GM23338 (cell line): ENCODE measurements around the gene CA12. TPM values are rescaled to one million over a fixed set of nuclear protein-coding genes. Genes with fewer than 3 reads are reported as not detected.
A peak's percentile ranks its signal among the peaks of the same experiment; 100 is the strongest.

Experiments
- ATAC-seq: fragments of 200-7000 bp; cut with Tn5 transposase; 3 replicates; pipeline ENCODE4 v1.9.1; 2020
- DNase-seq: peaks from one replicate; pipeline ENCODE4 v3.0.0-alpha.2; 2015; ENCODE audit warnings: low spot score
- H2AFZ ChIP-seq: fragments of 200-600 bp; sonication (generic); 2 replicates; pipeline ENCODE4 v1.8.0; 2016; ENCODE audit warnings: antibody characterized with exemption, mild to moderate bottlenecking, moderate library complexity
- H3F3A ChIP-seq: fragments of 200-600 bp; sonication (generic); replicated peaks from 2 replicates; pipeline ENCODE4 v1.8.0; 2017; ENCODE audit warnings: antibody characterized with exemption, mixed run types, low read depth
- H3K27ac ChIP-seq: fragments of 200-600 bp; sonication (generic); 2 replicates; pipeline ENCODE4 v1.6.1; 2016; ENCODE audit warnings: low read depth
- H3K27me3 ChIP-seq: fragments of 200-600 bp; sonication (generic); 2 replicates; pipeline ENCODE4 v1.8.0; 2016; ENCODE audit warnings: mild to moderate bottlenecking, mixed run types, moderate library complexity; ENCODE audit not compliant: insufficient read depth
- H3K36me3 ChIP-seq: fragments of 200-600 bp; sonication (generic); 2 replicates; pipeline ENCODE4 v1.8.0; 2016; ENCODE audit warnings: mild to moderate bottlenecking; ENCODE audit not compliant: insufficient read depth
- H3K4me1 ChIP-seq: fragments of 200-600 bp; sonication (generic); 2 replicates; pipeline ENCODE4 v1.8.0; 2016; ENCODE audit warnings: mild to moderate bottlenecking, moderate library complexity; ENCODE audit not compliant: insufficient read depth
- H3K4me2 ChIP-seq: fragments of 200-600 bp; sonication (generic); 2 replicates; pipeline ENCODE4 v1.7.1; 2017; ENCODE audit warnings: mixed run types
- H3K4me3 ChIP-seq: fragments of 200-600 bp; sonication (generic); 2 replicates; pipeline ENCODE4 v1.6.1; 2016; ENCODE audit warnings: mixed run types
- H3K79me2 ChIP-seq: fragments of 200-600 bp; sonication (generic); replicated peaks from 2 replicates; pipeline ENCODE4 v1.8.0; 2017; ENCODE audit warnings: mild to moderate bottlenecking; ENCODE audit not compliant: insufficient read depth
- H3K9me2 ChIP-seq: fragments of 200-600 bp; sonication (generic); 2 replicates; pipeline ENCODE4 v1.8.0; 2017; ENCODE audit not compliant: insufficient read depth
- H4K20me1 ChIP-seq: fragments of 200-600 bp; sonication (generic); replicated peaks from 2 replicates; pipeline ENCODE4 v1.8.0; 2017; ENCODE audit warnings: mild to moderate bottlenecking; ENCODE audit not compliant: insufficient read depth
- H3K27ac Mint-ChIP-seq: 2 replicates; pipeline ENCODE4 v1.8.0; 2020; ENCODE audit warnings: inconsistent platforms, mild to moderate bottlenecking, moderate library complexity, mixed read lengths
- H3K27me3 Mint-ChIP-seq: 3 replicates; pipeline ENCODE4 v1.8.0; 2022; ENCODE audit warnings: low read depth, mild to moderate bottlenecking, moderate library complexity, mixed read lengths, inconsistent platforms; ENCODE audit not compliant: insufficient read depth, poor library complexity
- H3K36me3 Mint-ChIP-seq: 3 replicates; pipeline ENCODE4 v1.8.0; 2021; ENCODE audit warnings: low read depth, mild to moderate bottlenecking, inconsistent platforms, moderate library complexity, mixed read lengths
- H3K4me1 Mint-ChIP-seq: 3 replicates; pipeline ENCODE4 v1.8.0; 2020; ENCODE audit warnings: mild to moderate bottlenecking, inconsistent platforms, mixed read lengths
- H3K4me3 Mint-ChIP-seq: 3 replicates; pipeline ENCODE4 v1.8.0; 2021; ENCODE audit warnings: moderate library complexity, mild to moderate bottlenecking, inconsistent platforms, mixed read lengths
- H3K9me3 Mint-ChIP-seq: 3 replicates; pipeline ENCODE4 v1.8.0; 2020; ENCODE audit warnings: moderate library complexity, mild to moderate bottlenecking, inconsistent platforms, mixed read lengths
- CREB1 ChIP-seq: fragments of 250-450 bp; sonication (Bioruptor Pico); IDR thresholded peaks from 2 replicates; pipeline ENCODE4 v1.5.0; 2020; ENCODE audit warnings: low read depth, mild to moderate bottlenecking, moderate library complexity
- EZH2 ChIP-seq: fragments of 200-600 bp; sonication (generic); IDR thresholded peaks from one replicate; pipeline ENCODE4 v1.8.0; 2017; ENCODE audit warnings: antibody characterized with exemption, mild to moderate bottlenecking, low read depth; ENCODE audit not compliant: unreplicated experiment
- EZH2phosphoT487 ChIP-seq: fragments of 200-600 bp; sonication (generic); IDR thresholded peaks from one replicate; pipeline ENCODE4 v1.8.1; 2018; ENCODE audit warnings: antibody characterized with exemption; ENCODE audit not compliant: unreplicated experiment
- POLR2AphosphoS5 ChIP-seq: IDR thresholded peaks from 2 replicates; pipeline ENCODE4 v1.6.1; 2016; ENCODE audit warnings: antibody characterized with exemption, low read depth
- STAT1 ChIP-seq: IDR thresholded peaks from one replicate; pipeline ENCODE4 v1.6.1; 2016; ENCODE audit warnings: antibody characterized with exemption; ENCODE audit not compliant: unreplicated experiment
- ZNF114 ChIP-seq: fragments of 250-450 bp; sonication (Bioruptor Pico); IDR thresholded peaks from 2 replicates; pipeline ENCODE4 v1.5.0; 2020; ENCODE audit warnings: mild to moderate bottlenecking, moderate library complexity
- long read RNA-seq: library from polyadenylated mRNA; unstranded; transcript quantifications from one replicate; pipeline ENCODE4 v2.0.0, GENCODE V29; 2020; ENCODE audit not compliant: unreplicated experiment
- polyA plus RNA-seq: library from polyadenylated mRNA; unstranded; fragments of >200 nt; fragmentation: Nextera tagmentation; extraction: Ambion mirVana; gene quantifications from 2 replicates; pipeline ENCODE4 v1.2.1, GENCODE V29; 2016
- total RNA-seq: library from RNA; depleted of rRNA; stranded (reverse); fragments of >200 nt; shearing (Covaris generic); gene quantifications from 2 replicates; pipeline ENCODE4 v1.2.3, GENCODE V29; 2014; rRNA removed
- TF ChIP-seq, protein P1 (sequence below): IDR thresholded peaks from one replicate; pipeline ENCODE4 v1.6.1; 2018; ENCODE audit warnings: antibody characterized with exemption; ENCODE audit not compliant: unreplicated experiment
- TF ChIP-seq, protein P2 (sequence below), 2 experiments: fragments of 200-600 bp in 1 of 2; sonication (generic) in 1 of 2; conservative IDR thresholded peaks; 2 replicates each; pipeline versions ENCODE4 v1.5.1 to v1.6.1; 2016 to 2017; ENCODE audit warnings: antibody characterized with exemption in 2 of 2, low read depth in 2 of 2, mild to moderate bottlenecking in 2 of 2, moderate library complexity in 1 of 2

Gene CA12
- total RNA-seq (2.9 and 5.2 TPM in 2 replicates), polyA plus RNA-seq (2.7 and 2.9 TPM in 2 replicates)
- long read RNA-seq, partial matches to known transcripts, result 1 of 3 reads
- long read RNA-seq, other reads (novel, unspliced or antisense), result 1 of 3 reads

DNA sequence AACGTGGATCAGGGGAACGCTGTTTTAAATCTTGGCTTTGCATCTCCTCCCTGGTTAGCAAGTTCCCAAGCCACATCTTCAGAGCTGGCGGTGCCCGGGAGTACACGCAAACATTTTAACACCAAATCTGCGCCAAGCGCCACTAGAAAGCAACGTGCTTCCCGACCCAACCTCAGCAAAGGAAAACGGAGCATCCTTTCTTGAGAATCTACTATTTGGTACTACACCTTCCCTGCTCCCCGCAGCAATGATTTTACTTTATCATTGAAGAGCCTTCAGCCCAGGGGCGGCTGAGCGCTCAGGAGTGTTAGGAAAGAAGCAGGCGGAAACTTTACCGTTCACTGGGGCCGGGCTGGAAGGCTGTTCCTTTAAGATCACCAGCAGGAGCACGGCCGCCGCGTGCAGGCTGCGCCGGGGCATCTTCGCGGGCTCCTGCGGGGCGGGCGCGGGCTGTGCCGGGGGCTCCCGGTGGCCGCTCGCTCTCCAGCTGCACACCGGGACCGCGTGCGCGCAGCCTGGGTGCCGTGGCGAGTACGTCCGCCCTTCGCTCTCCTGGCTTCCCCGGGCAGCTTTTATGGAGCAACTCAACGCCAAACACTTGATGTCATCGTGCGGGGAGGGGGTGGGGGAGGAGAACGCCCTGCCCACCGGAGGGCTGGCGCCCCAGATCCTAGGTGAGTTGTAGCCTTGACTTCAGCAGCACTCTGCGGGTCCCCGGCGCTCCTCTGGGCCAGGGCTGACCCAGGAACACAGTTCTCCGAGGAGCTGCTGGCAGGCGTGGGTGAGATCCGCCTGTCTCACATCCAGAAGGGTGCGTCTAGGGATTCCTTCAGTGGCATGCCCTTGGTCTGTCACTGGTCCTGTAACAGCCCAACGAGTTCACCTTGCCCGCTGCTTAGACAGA lies at the start of gene CA12:
Gene CA12 (minus strand): TSS at position 546 of the 904 bp plus-strand sequence. CDS start 126 bp downstream, at position 420.
- no peak within 1 kb of the TSS for H3K27ac ChIP-seq

More for the DNA sequence above, at the start of gene CA12:
- DNase-seq, result peak; percentile 77
- ATAC-seq, result peak; percentile 82
- H3K4me1 Mint-ChIP-seq, result peaks cover 38% of the 10 kb centered on the region
- no peaks in the 10 kb centered on the region for H4K20me1 ChIP-seq
- TF ChIP-seq, protein P1, sequence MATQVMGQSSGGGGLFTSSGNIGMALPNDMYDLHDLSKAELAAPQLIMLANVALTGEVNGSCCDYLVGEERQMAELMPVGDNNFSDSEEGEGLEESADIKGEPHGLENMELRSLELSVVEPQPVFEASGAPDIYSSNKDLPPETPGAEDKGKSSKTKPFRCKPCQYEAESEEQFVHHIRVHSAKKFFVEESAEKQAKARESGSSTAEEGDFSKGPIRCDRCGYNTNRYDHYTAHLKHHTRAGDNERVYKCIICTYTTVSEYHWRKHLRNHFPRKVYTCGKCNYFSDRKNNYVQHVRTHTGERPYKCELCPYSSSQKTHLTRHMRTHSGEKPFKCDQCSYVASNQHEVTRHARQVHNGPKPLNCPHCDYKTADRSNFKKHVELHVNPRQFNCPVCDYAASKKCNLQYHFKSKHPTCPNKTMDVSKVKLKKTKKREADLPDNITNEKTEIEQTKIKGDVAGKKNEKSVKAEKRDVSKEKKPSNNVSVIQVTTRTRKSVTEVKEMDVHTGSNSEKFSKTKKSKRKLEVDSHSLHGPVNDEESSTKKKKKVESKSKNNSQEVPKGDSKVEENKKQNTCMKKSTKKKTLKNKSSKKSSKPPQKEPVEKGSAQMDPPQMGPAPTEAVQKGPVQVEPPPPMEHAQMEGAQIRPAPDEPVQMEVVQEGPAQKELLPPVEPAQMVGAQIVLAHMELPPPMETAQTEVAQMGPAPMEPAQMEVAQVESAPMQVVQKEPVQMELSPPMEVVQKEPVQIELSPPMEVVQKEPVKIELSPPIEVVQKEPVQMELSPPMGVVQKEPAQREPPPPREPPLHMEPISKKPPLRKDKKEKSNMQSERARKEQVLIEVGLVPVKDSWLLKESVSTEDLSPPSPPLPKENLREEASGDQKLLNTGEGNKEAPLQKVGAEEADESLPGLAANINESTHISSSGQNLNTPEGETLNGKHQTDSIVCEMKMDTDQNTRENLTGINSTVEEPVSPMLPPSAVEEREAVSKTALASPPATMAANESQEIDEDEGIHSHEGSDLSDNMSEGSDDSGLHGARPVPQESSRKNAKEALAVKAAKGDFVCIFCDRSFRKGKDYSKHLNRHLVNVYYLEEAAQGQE, result no peak
- TF ChIP-seq, protein P2, sequence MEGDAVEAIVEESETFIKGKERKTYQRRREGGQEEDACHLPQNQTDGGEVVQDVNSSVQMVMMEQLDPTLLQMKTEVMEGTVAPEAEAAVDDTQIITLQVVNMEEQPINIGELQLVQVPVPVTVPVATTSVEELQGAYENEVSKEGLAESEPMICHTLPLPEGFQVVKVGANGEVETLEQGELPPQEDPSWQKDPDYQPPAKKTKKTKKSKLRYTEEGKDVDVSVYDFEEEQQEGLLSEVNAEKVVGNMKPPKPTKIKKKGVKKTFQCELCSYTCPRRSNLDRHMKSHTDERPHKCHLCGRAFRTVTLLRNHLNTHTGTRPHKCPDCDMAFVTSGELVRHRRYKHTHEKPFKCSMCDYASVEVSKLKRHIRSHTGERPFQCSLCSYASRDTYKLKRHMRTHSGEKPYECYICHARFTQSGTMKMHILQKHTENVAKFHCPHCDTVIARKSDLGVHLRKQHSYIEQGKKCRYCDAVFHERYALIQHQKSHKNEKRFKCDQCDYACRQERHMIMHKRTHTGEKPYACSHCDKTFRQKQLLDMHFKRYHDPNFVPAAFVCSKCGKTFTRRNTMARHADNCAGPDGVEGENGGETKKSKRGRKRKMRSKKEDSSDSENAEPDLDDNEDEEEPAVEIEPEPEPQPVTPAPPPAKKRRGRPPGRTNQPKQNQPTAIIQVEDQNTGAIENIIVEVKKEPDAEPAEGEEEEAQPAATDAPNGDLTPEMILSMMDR (conservative IDR thresholded peaks at IDR 0.05; ENCODE audit: low read depth in 2 of 2), result no peak
- TF ChIP-seq CREB1 (CRISPR knock-in tag) (0 out of 2 replicates have a peak, but pooled peaks have one; percentile 33), EZH2phosphoT487 (no peak), POLR2AphosphoS5 (no peak; the same call in 1 of the 2 replicates), EZH2 (peak; percentile 59), ZNF114 (no peak), STAT1 (no peak)
- H3K4me3 Mint-ChIP-seq, result peak within 1 kb of the TSS; percentile 86
- peaks cover 3% of the 10 kb centered on the region; the same call in 1 of the 2 replicates for H3F3A ChIP-seq
- H3K27me3 ChIP-seq, result peaks cover 47% of the 10 kb centered on the region
- H3K9me3 Mint-ChIP-seq, result no peaks in the 10 kb centered on the region
- peaks cover 31% of the 10 kb centered on the region for H3K27me3 Mint-ChIP-seq
- peak within 1 kb of the TSS; percentile 92 for H3K4me2 ChIP-seq
- H2AFZ ChIP-seq, result peak within 1 kb of the TSS; percentile 99
- no peak within 1 kb of the TSS for H3K27ac Mint-ChIP-seq
- no peaks in the 10 kb centered on the region for H3K36me3 ChIP-seq
- H3K79me2 ChIP-seq, result no peaks in the 10 kb centered on the region
- H3K4me3 ChIP-seq, result peak within 1 kb of the TSS; percentile 72
- H3K4me1 ChIP-seq, result peaks cover 24% of the 10 kb centered on the region
- H3K9me2 ChIP-seq, result no peaks in the 10 kb centered on the region
- H3K36me3 Mint-ChIP-seq, result no peaks in the 10 kb centered on the region
